ENCODE data around the gene TAF4.

DNA sequence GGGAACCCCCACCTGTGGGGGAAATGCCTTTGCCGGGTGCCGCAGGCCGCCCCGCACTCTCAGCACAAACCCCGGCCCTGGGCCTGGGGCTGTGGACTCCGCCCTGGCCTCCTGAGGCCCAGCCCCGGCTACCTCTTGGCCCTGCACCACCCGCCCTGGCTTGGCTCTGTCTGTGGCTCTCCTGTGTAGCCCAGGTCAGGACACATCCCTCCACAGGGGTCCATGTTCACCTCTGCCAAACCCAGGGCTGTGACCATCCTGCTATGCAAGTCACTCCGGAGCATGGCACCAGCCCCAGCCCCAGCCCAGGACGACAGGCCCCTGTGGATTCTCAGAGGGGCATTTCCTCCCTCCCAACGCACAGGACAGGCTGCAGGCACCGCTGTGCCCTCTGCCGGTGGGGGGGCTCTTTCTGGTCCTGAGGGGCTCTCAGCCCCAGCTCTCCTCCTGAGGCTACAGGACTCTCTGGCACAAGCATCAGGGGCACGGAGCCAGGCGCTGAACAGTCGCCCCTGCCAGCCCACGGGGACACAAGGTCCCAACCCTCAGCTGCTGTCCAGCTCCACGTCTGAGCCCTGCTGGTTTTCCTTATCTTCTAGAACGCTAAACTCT lies 45.7 kb downstream of the TAF4 start:
- TF ChIP-seq, protein P1, sequence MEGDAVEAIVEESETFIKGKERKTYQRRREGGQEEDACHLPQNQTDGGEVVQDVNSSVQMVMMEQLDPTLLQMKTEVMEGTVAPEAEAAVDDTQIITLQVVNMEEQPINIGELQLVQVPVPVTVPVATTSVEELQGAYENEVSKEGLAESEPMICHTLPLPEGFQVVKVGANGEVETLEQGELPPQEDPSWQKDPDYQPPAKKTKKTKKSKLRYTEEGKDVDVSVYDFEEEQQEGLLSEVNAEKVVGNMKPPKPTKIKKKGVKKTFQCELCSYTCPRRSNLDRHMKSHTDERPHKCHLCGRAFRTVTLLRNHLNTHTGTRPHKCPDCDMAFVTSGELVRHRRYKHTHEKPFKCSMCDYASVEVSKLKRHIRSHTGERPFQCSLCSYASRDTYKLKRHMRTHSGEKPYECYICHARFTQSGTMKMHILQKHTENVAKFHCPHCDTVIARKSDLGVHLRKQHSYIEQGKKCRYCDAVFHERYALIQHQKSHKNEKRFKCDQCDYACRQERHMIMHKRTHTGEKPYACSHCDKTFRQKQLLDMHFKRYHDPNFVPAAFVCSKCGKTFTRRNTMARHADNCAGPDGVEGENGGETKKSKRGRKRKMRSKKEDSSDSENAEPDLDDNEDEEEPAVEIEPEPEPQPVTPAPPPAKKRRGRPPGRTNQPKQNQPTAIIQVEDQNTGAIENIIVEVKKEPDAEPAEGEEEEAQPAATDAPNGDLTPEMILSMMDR (IDR thresholded peaks at IDR 0.05; ENCODE audit: insufficient read depth, low read length, poor library complexity, severe bottlenecking) = no peak
- no peak for TF ChIP-seq EZH2phosphoT487 (conservative IDR thresholded peaks at IDR 0.05; ENCODE audit: low read length)
